ENCODE results near the gene IFNGR2. TPM values are rescaled to one million over a fixed set of nuclear protein-coding genes. Genes with fewer than 3 reads are reported as not detected.

IFNGR2 gene
- total and polyA plus RNA-seq, 2 of the 8 experiments (the other 6 are each of a cell fraction or from before 2014, with no cell fraction given) = 36.0 to 46.4 TPM

DNA sequence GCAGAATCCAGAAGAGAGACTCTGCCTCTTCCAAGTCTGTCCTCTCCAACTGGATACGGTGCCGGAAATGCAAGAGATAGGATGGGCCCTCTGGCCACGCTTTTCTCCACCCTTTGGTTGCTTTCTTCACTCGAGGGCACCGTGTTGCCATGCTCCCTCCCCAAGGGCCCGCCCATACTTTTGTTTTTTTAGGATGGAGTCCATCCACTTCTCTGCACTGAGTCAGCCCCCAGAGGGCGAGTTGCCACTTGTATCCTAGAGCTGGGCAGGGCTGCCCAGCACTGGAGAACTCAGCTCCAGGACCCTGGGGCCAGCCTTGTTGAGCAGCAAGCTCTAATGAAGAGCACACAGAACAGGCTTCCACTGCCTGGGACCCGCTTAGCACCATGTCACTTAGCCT lies 25.5 kb downstream of the IFNGR2 start:
- no peak for FAIRE-seq
- Histone ChIP-seq H3K79me2 (ENCODE audit: control insufficient read depth in 1 of 2, insufficient read depth in 2 of 2, low read length in 2 of 2) (no peaks in the 10 kb centered on the region), H3K27ac (ENCODE audit: low read depth, low read length) (no peak overlapping the region), H2AFZ (ENCODE audit: low read length) (no peak overlapping the region), H3K4me3 (ENCODE audit: extremely low read depth in 1 of 4, insufficient read depth in 2 of 4, low read depth in 3 of 4, low read length in 4 of 4) (no peak overlapping the region), H2AK5ac (ENCODE audit: low read depth, low read length) (no peak overlapping the region), H3K9me3 (ENCODE audit: insufficient read depth in 2 of 2, low read depth in 1 of 2, low read length in 1 of 2) (no peaks in the 10 kb centered on the region), H2BK12ac (ENCODE audit: low read depth, low read length) (no peak overlapping the region), H3K9ac (replicated peaks in 1 of 4; ENCODE audit: extremely low read depth in 1 of 4, low read depth in 3 of 4, low read length in 3 of 4) (no peak overlapping the region), H3K27me3 (replicated peaks in 1 of 4; ENCODE audit: control insufficient read depth in 3 of 4, extremely low read depth in 1 of 4, insufficient read depth in 3 of 4, low read length in 3 of 4) (no peaks in the 10 kb centered on the region), H3K4me2 (ENCODE audit: insufficient read depth in 1 of 2, low read depth in 2 of 2, low read length in 2 of 2) (no peak overlapping the region), H3K56ac (replicated peaks; ENCODE audit: insufficient read length, low read depth, low read length) (no peak overlapping the region), H2BK20ac (ENCODE audit: low read length) (no peak overlapping the region), H3K79me1 (ENCODE audit: low read depth, low read length) (no peaks in the 10 kb centered on the region), H3K18ac (ENCODE audit: extremely low read depth, low read length) (no peak overlapping the region), H3K23me2 (ENCODE audit: low read depth, low read length) (no peaks in the 10 kb centered on the region), H2BK15ac (ENCODE audit: low read length) (no peak overlapping the region), H3K4ac (replicated peaks; ENCODE audit: insufficient read length, low read depth, low read length) (no peak overlapping the region), H3K4me1 (replicated peaks in 1 of 4; ENCODE audit: control insufficient read depth in 3 of 4, insufficient read depth in 4 of 4, low read length in 3 of 4) (no peaks in the 10 kb centered on the region), H4K20me1 (replicated peaks in 1 of 2; ENCODE audit: control insufficient read depth in 1 of 2, insufficient read depth in 2 of 2, low read length in 2 of 2) (peaks cover 0 to 2% of the 10 kb centered on the region in 2 experiments), H4K5ac (ENCODE audit: insufficient read length, low read depth, low read length) (no peak overlapping the region), H2BK120ac (replicated peaks; ENCODE audit: low read depth, low read length) (no peak overlapping the region), H3K14ac (ENCODE audit: insufficient read length) (no peak overlapping the region), H4K8ac (ENCODE audit: extremely low read depth, insufficient read depth, low read length) (no peak overlapping the region), H4K91ac (replicated peaks; ENCODE audit: insufficient read length, low read length) (no peak overlapping the region), H3K23ac (ENCODE audit: insufficient read length) (no peak overlapping the region), H3K36me3 (ENCODE audit: control insufficient read depth in 2 of 4, insufficient read depth in 4 of 4, low read length in 3 of 4) (peaks cover 12 to 50% (median 46%) of the 10 kb centered on the region in 4 experiments; a peak in 7 of 8 replicates), H2BK5ac (ENCODE audit: low read depth, low read length) (no peak overlapping the region)
- 93% methylated on average over 8 of the region's 8 CpGs; no CpG with 5 or more reads in 1 of the 2 experiments for WGBS, 2 experiments (ENCODE audit: extremely low coverage in 1 of 2, insufficient coverage in 1 of 2, insufficient read length in 1 of 2, insufficient replicate concordance in 2 of 2, low coverage in 1 of 2, low lambda C conversion rate in 2 of 2, missing lambda C conversion rate in 1 of 2)
- DNase-seq (ENCODE audit: low read depth in 1 of 2, low spot score in 2 of 2) = no peak
- TF ChIP-seq ATF2 (IDR thresholded peaks at IDR 0.05; ENCODE audit: low read length) (no peak), GTF2F1 (IDR thresholded peaks at IDR 0.05; ENCODE audit: borderline replicate concordance, low read depth, low read length) (no peak)
- CTCF ChIA-PET (ENCODE audit: partially characterized antibody) = interaction anchor here (1.1 to 1.6 kb wide), 2 partner anchors 13 to 42 kb away, joined by 4 read pairs; no protein-coding TSS in a partner anchor
- POLR2A ChIA-PET (ENCODE audit: partially characterized antibody) = interaction anchor here (0.8 kb wide), 1 partner anchor 11 kb away, joined by 3 read pairs; no protein-coding TSS in a partner anchor
